MCF 10A (cell line): ENCODE results near the gene MTSS2. TPM values are rescaled to one million over a fixed set of nuclear protein-coding genes. Genes with fewer than 3 reads are reported as not detected.

Source experiments
- BruUV-seq: library from RNA; stranded (reverse); fragments of 400-500 nt; replicated peaks from 2 replicates; lab custom pipeline; 2021; lab: Mats Ljungman, UMichigan
- CTCF ChIA-PET: fragments of 300-600 bp; sonication (Branson Sonifier 250); formaldehyde crosslinking; extraction: SDS; loops from one replicate; lab custom pipeline; 2021; ENCODE audit warnings: antibody characterized with exemption, inconsistent platforms; lab: Yijun Ruan, JAX
- POLR2A ChIA-PET: fragments of 300-600, 350-650 bp; sonication (Branson Sonifier 250); formaldehyde crosslinking; extraction: SDS; loops from one replicate; lab custom pipeline; 2020; ENCODE audit warnings: antibody characterized with exemption, inconsistent platforms; lab: Yijun Ruan, JAX
- DNase-seq: peaks from one replicate; pipeline ENCODE4 v3.0.0-alpha.2; 2018; ENCODE audit not compliant: unreplicated experiment
- H3K27ac Mint-ChIP-seq: one replicate; pipeline ENCODE4 v1.8.0; 2022; ENCODE audit warnings: mild to moderate bottlenecking, low read depth, mixed read lengths; ENCODE audit not compliant: unreplicated experiment
- H3K27me3 Mint-ChIP-seq: one replicate; pipeline ENCODE4 v1.8.0; 2022; ENCODE audit warnings: mixed read lengths; ENCODE audit not compliant: insufficient read depth, unreplicated experiment
- H3K36me3 Mint-ChIP-seq: one replicate; pipeline ENCODE4 v1.8.0; 2022; ENCODE audit warnings: mild to moderate bottlenecking, moderate library complexity, mixed read lengths; ENCODE audit not compliant: insufficient read depth, unreplicated experiment
- H3K4me1 Mint-ChIP-seq: one replicate; pipeline ENCODE4 v1.8.0; 2022; ENCODE audit warnings: mixed read lengths; ENCODE audit not compliant: insufficient read depth, unreplicated experiment
- H3K4me3 Mint-ChIP-seq: one replicate; pipeline ENCODE4 v1.8.0; 2022; ENCODE audit warnings: mild to moderate bottlenecking, moderate library complexity, mixed read lengths; ENCODE audit not compliant: unreplicated experiment
- H3K9me3 Mint-ChIP-seq: one replicate; pipeline ENCODE4 v1.8.0; 2022; ENCODE audit warnings: mixed read lengths; ENCODE audit not compliant: unreplicated experiment
- CTCF ChIP-seq: fragments of 200-600 bp; IDR thresholded peaks from one replicate; pipeline ENCODE4 v1.8.0; 2022; ENCODE audit warnings: antibody characterized with exemption, mild to moderate bottlenecking; ENCODE audit not compliant: unreplicated experiment
- intact Hi-C: fragments of 100-400 bp; cut with micrococcal nuclease; formaldehyde crosslinking; loops from 2 replicates; pipeline ENCODE4 v1.14.1; 2022
- total RNA-seq: library from RNA; stranded (reverse); gene quantifications from 2 replicates; pipeline ENCODE4 v1.2.3, GENCODE V29; 2022

Gene MTSS2
- total RNA-seq, 1 experiment from 2014 or later = 75.8 TPM

- H3K27ac Mint-ChIP-seq = peak overlapping the region; percentile 96
- no peaks in the 10 kb centered on the region for H3K27me3 Mint-ChIP-seq
- ChIA-PET CTCF (interaction anchor here (0.7 to 3.0 kb wide), 16 partner anchors 13 to 178 kb away, joined by 3 to 26 read pairs (median 4); no protein-coding TSS in a partner anchor), POLR2A (interaction anchor here (0.5 to 2.6 kb wide), 25 partner anchors 8 to 870 kb away, joined by 3 to 20 read pairs (median 4); partner anchors contain the start of gene VAC14)
- TF ChIP-seq CTCF = no peak
- peak; percentile 99 for DNase-seq
- H3K4me3 Mint-ChIP-seq = peak overlapping the region; percentile 60
- H3K4me1 Mint-ChIP-seq = peaks cover 34% of the 10 kb centered on the region
- intact Hi-C loops = loop anchor here (1.0 to 2.0 kb wide), 4 partner anchors 20 to 56 kb away; partner anchors contain the start of gene MTSS2
- H3K36me3 Mint-ChIP-seq = peaks cover 16% of the 10 kb centered on the region
- BruUV-seq = no TSS peak
- no peaks in the 10 kb centered on the region for H3K9me3 Mint-ChIP-seq
Measured at GRCh38 chr16:70715055-70715858, 29.4 kb upstream of the MTSS2 start.

- peaks cover 34% of the 10 kb centered on the region for H3K4me1 Mint-ChIP-seq
- CTCF ChIA-PET = interaction anchor here (0.6 to 3.0 kb wide), 10 partner anchors 18 to 60 kb away, joined by 3 to 26 read pairs (median 6); no protein-coding TSS in a partner anchor
- TF ChIP-seq CTCF = no peak
- intact Hi-C loops = loop anchor here (1.0 to 2.0 kb wide), 4 partner anchors 20 to 57 kb away; partner anchors contain the start of gene MTSS2
- POLR2A ChIA-PET = interaction anchor here (0.5 to 2.6 kb wide), 12 partner anchors 9 to 56 kb away, joined by 3 to 20 read pairs (median 6); no protein-coding TSS in a partner anchor
- no TSS peak for BruUV-seq
- H3K27ac Mint-ChIP-seq = peak overlapping the region; percentile 96
- H3K9me3 Mint-ChIP-seq = no peaks in the 10 kb centered on the region
- peak overlapping the region; percentile 60 for H3K4me3 Mint-ChIP-seq
- peaks cover 12% of the 10 kb centered on the region for H3K36me3 Mint-ChIP-seq
- H3K27me3 Mint-ChIP-seq = no peaks in the 10 kb centered on the region
- DNase-seq = no peak
Measured at GRCh38 chr16:70714581-70715054, 28.8 kb upstream of the MTSS2 start.

GRCh38 chr16:70713824-70714223 lies 28.0 kb upstream of the MTSS2 start:
- Mint-ChIP-seq H3K27ac (peak overlapping the region; percentile 96), H3K36me3 (peaks cover 8% of the 10 kb centered on the region), H3K9me3 (no peaks in the 10 kb centered on the region), H3K4me3 (no peak overlapping the region), H3K4me1 (peaks cover 34% of the 10 kb centered on the region), H3K27me3 (no peaks in the 10 kb centered on the region)
- no TSS peak for BruUV-seq
- ChIA-PET CTCF (interaction anchor here (1.8 to 3.0 kb wide), 4 partner anchors 18 to 57 kb away, joined by 7 to 26 read pairs (median 10); no protein-coding TSS in a partner anchor), POLR2A (interaction anchor here (2.6 kb wide), 2 partner anchors 12 to 32 kb away, joined by 16 to 18 read pairs; no protein-coding TSS in a partner anchor)
- intact Hi-C loops = loop anchor here (2.0 kb wide), 2 partner anchors 19 to 25 kb away; no protein-coding TSS in a partner anchor
- DNase-seq = no peak
- no peak for TF ChIP-seq CTCF

GRCh38 chr16:70713342-70713741 lies 27.5 kb upstream of the MTSS2 start:
- H3K36me3 Mint-ChIP-seq = peaks cover 8% of the 10 kb centered on the region
- ChIA-PET CTCF (interaction anchor here (1.0 kb wide), 1 partner anchor 48 kb away, joined by 3 read pairs; no protein-coding TSS in a partner anchor), POLR2A (no interaction called here)
- H3K27ac Mint-ChIP-seq = peak overlapping the region; percentile 96
- intact Hi-C loops = no loop called here
- peaks cover 34% of the 10 kb centered on the region for H3K4me1 Mint-ChIP-seq
- DNase-seq = peak; percentile 44
- H3K4me3 Mint-ChIP-seq = no peak overlapping the region
- H3K9me3 Mint-ChIP-seq = no peaks in the 10 kb centered on the region
- TF ChIP-seq CTCF = no peak
- no TSS peak for BruUV-seq
- no peaks in the 10 kb centered on the region for H3K27me3 Mint-ChIP-seq
